Gastroesophageal sphincter (tissue), 3 donors: Measurements from ENCODE around the gene DDIAS.

Experiments used
- CTCF ChIP-seq, 4 experiments: fragments of 200-600 bp in 2 of 4; fragments of 450-650 bp in 2 of 4; sonication (generic) in 1 of 4; IDR thresholded peaks; one replicate each; pipeline ENCODE4 v1.5.1; 2017 to 2019; ENCODE audit warnings: antibody characterized with exemption in 4 of 4, mild to moderate bottlenecking in 2 of 4, moderate library complexity in 2 of 4
- EP300 ChIP-seq: sonication (generic); formaldehyde crosslinking; IDR thresholded peaks from one replicate; pipeline ENCODE4 v1.6.1; 2017; ENCODE audit warnings: antibody characterized with exemption, mild to moderate bottlenecking
- POLR2A ChIP-seq, 2 donors: fragments of 450-650 bp; IDR thresholded peaks; one replicate each; pipeline ENCODE4 v1.6.1; 2017; ENCODE audit warnings: antibody characterized with exemption in 2 of 2, mild to moderate bottlenecking in 2 of 2, moderate library complexity in 1 of 2

DNA sequence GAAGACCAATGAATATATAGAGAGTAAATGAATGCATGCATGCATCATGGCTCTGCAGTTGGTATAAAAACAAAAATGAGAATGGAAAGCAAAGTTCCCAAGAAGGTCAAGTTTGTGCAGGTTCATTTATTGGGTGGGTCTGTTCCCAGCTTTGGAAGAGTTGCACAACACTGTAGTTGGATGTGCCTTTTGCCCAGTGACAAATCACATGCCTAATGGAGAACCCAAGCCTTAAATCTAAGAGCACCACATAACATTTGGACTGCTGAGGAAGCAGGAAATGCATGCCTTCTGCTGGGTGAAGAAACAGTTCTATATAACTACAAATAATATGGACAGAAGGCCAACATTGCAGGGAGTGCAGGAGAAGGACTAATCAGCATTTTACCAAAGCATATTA lies 31.9 kb upstream of the DDIAS start:
- TF ChIP-seq CTCF (IDR thresholded peaks at IDR 0.05) (no peak), POLR2A (IDR thresholded peaks at IDR 0.05) (no peak), EP300 (no peak)
